ENCODE measurements around the gene ENGASE. TPM values are rescaled to one million over a fixed set of nuclear protein-coding genes. Genes with fewer than 3 reads are reported as not detected.
A peak's percentile ranks its signal among the peaks of the same experiment; 100 is the strongest.

ENGASE gene
- total and polyA plus RNA-seq, 9 of the 15 experiments (the other 6 are each of a cell fraction or from before 2014, with no cell fraction given): 0.06 to 45.5 (median 13.9) TPM

DNA sequence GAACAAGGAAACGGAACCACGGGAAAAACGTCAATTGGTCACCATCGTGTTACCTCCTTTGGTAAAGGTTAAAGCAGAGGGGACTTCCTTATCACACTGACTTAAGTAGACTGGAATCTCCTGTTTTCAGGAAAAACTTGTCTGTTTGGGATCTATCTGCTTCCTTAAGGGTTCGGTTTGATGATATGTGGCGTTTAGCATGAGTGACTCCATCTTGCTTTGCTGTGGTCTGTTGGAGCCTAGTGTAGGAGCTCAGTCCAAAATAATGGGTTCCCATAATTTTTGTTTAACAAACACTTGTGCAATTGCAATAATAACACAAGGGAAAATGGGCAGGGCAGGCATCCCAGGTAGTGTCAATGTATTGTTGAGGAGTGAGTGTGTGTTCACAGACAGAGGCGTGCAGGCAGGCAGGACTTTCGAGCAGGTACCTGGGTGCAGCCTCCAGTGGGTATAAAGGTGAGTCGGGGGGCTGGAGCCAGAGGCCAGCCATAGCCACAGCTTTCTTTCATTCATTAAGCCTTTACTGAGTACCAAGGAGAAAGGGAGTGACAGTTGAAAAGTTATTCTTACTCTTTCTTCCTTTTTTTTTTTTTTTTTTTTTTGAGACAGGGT, 4.3 kb upstream of the ENGASE start (continued):
- 0 out of 2 replicates have a peak, but pooled peaks have one; percentile 32 for TF ChIP-seq ZNF766 (CRISPR knock-in tag; conservative IDR thresholded peaks at IDR 0.05)
- TF ChIP-seq, protein P1, sequence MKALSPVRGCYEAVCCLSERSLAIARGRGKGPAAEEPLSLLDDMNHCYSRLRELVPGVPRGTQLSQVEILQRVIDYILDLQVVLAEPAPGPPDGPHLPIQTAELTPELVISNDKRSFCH (CRISPR knock-in tag; IDR thresholded peaks at IDR 0.05): no peak
- TF ChIP-seq, protein P1 (tag; IDR thresholded peaks at IDR 0.05): peak; percentile 76; the same call in 1 of the 2 replicates
- no peak for TF ChIP-seq SFPQ (IDR thresholded peaks at IDR 0.05; ENCODE audit: low read depth, low read length)
- TF ChIP-seq SMAD3 (CRISPR knock-in tag; conservative IDR thresholded peaks at IDR 0.05): peak; percentile 50; the same call in 1 of the 2 replicates
- TF ChIP-seq HEY1 (CRISPR knock-in tag; IDR thresholded peaks at IDR 0.05; ENCODE audit: borderline replicate concordance): no peak
- TF ChIP-seq KLF6 (CRISPR knock-in tag; IDR thresholded peaks at IDR 0.05; ENCODE audit: borderline replicate concordance): peak; percentile 60; the same call in 1 of the 2 replicates
- TF ChIP-seq PTTG1 (tag; IDR thresholded peaks at IDR 0.05; ENCODE audit: low read depth): peak; percentile 73
- TF ChIP-seq, protein P2, sequence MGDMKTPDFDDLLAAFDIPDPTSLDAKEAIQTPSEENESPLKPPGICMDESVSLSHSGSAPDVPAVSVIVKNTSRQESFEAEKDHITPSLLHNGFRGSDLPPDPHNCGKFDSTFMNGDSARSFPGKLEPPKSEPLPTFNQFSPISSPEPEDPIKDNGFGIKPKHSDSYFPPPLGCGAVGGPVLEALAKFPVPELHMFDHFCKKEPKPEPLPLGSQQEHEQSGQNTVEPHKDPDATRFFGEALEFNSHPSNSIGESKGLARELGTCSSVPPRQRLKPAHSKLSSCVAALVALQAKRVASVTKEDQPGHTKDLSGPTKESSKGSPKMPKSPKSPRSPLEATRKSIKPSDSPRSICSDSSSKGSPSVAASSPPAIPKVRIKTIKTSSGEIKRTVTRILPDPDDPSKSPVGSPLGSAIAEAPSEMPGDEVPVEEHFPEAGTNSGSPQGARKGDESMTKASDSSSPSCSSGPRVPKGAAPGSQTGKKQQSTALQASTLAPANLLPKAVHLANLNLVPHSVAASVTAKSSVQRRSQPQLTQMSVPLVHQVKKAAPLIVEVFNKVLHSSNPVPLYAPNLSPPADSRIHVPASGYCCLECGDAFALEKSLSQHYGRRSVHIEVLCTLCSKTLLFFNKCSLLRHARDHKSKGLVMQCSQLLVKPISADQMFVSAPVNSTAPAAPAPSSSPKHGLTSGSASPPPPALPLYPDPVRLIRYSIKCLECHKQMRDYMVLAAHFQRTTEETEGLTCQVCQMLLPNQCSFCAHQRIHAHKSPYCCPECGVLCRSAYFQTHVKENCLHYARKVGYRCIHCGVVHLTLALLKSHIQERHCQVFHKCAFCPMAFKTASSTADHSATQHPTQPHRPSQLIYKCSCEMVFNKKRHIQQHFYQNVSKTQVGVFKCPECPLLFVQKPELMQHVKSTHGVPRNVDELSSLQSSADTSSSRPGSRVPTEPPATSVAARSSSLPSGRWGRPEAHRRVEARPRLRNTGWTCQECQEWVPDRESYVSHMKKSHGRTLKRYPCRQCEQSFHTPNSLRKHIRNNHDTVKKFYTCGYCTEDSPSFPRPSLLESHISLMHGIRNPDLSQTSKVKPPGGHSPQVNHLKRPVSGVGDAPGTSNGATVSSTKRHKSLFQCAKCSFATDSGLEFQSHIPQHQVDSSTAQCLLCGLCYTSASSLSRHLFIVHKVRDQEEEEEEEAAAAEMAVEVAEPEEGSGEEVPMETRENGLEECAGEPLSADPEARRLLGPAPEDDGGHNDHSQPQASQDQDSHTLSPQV (IDR thresholded peaks at IDR 0.05): 0 out of 2 replicates have a peak, but pooled peaks have one; percentile 25
- TF ChIP-seq ZNF395 (CRISPR knock-in tag; IDR thresholded peaks at IDR 0.05): 0 out of 2 replicates have a peak, but pooled peaks have one; percentile 48
- TF ChIP-seq NR4A1 (CRISPR knock-in tag; IDR thresholded peaks at IDR 0.05): no peak
- peak; percentile 58; the same call in 1 of the 2 replicates for TF ChIP-seq NR4A1 (tag; IDR thresholded peaks at IDR 0.05)
- no peak for TF ChIP-seq NCOR1 (IDR thresholded peaks at IDR 0.05)
- TF ChIP-seq CEBPZ (IDR thresholded peaks at IDR 0.05; ENCODE audit: borderline replicate concordance, low read depth, low read length): no peak
- TF ChIP-seq DDX20 (tag; IDR thresholded peaks at IDR 0.05; ENCODE audit: low read depth): 0 out of 2 replicates have a peak, but pooled peaks have one; percentile 57
